Endothelial cell of umbilical vein (primary cell): ENCODE measurements around the gene CD248. TPM values are rescaled to one million over a fixed set of nuclear protein-coding genes. Genes with fewer than 3 reads are reported as not detected.

Source experiments
- BruUV-seq: library from RNA; stranded (reverse); fragments of 400-500 nt; replicated peaks from 2 replicates; lab custom pipeline; 2021; lab: Mats Ljungman, UMichigan
- CTCF ChIA-PET: fragments of 300-600, 350-600 bp; sonication (Branson Sonifier 250); formaldehyde crosslinking; loops from one replicate; lab custom pipeline; 2021; ENCODE audit warnings: antibody characterized with exemption, inconsistent platforms; lab: Charles Lee
- POLR2A ChIA-PET: fragments of 300-600, 350-600 bp; sonication (Branson Sonifier 250); formaldehyde crosslinking; loops from one replicate; lab custom pipeline; 2021; ENCODE audit warnings: antibody characterized with exemption, inconsistent platforms; lab: Charles Lee
- DNase-seq: peaks from one replicate; pipeline ENCODE4 v3.0.0-alpha.2; 2011; ENCODE audit warnings: low read depth, low spot score
- FAIRE-seq: peaks from 2 replicates; lab custom pipeline; 2011; peaks lifted over from hg19 to GRCh38; lab: Jason Lieb, UNC
- H2AFZ ChIP-seq: 2 replicates; pipeline ENCODE4 v1.6.0; 2012; ENCODE audit warnings: low read depth, low read length, control low read depth, inconsistent platforms
- H3K27ac ChIP-seq: 2 replicates; pipeline ENCODE4 v1.5.1; 2011; ENCODE audit warnings: low read depth, mild to moderate bottlenecking, control low read depth, low read length, moderate library complexity; ENCODE audit not compliant: insufficient read depth
- H3K27me3 ChIP-seq, 2 experiments: 2 replicates each; pipeline versions ENCODE4 v1.6.0 to v1.6.1; 2011; ENCODE audit warnings: low read length in 2 of 2, mixed read lengths in 1 of 2; ENCODE audit not compliant: control insufficient read depth in 2 of 2, insufficient read depth in 2 of 2
- H3K36me3 ChIP-seq, 2 experiments: 2 replicates in 1 of 2; 3 replicates in 1 of 2; pipeline ENCODE4 v1.5.1; 2011; ENCODE audit warnings: low read length in 2 of 2, mild to moderate bottlenecking in 1 of 2, moderate library complexity in 1 of 2; ENCODE audit not compliant: control insufficient read depth in 2 of 2, insufficient read depth in 2 of 2; ENCODE audit errors: extremely low read depth in 1 of 2
- H3K4me1 ChIP-seq: 3 replicates; pipeline ENCODE4 v1.5.1; 2011; ENCODE audit warnings: mild to moderate bottlenecking, low read length; ENCODE audit not compliant: control insufficient read depth, insufficient read depth; ENCODE audit errors: extremely low read depth
- H3K4me2 ChIP-seq: 2 replicates; pipeline ENCODE4 v1.6.1; 2011; ENCODE audit warnings: low read length, control low read depth, mixed read lengths; ENCODE audit not compliant: insufficient read depth
- H3K4me3 ChIP-seq, 3 experiments: fragments of 200-600 bp in 1 of 3; sonication (generic), shearing (Covaris generic) in 1 of 3; replicated peaks in 1 of 3; 2 replicates each; pipeline ENCODE4 v1.5.1; 2011 to 2016; ENCODE audit warnings: control low read depth in 3 of 3, low read length in 3 of 3, mild to moderate bottlenecking in 2 of 3, inconsistent platforms in 1 of 3, low read depth in 1 of 3, moderate library complexity in 1 of 3; ENCODE audit not compliant: insufficient read depth in 1 of 3
- H3K79me2 ChIP-seq: 2 replicates; pipeline ENCODE4 v1.6.0; 2012; ENCODE audit warnings: low read length, inconsistent platforms; ENCODE audit not compliant: control insufficient read depth, insufficient read depth
- H3K9ac ChIP-seq: replicated peaks from 2 replicates; pipeline ENCODE3; 2011; ENCODE audit warnings: low read length, control low read depth; ENCODE audit not compliant: insufficient read depth; ENCODE audit errors: extremely low read depth
- H3K9me1 ChIP-seq: replicated peaks from 3 replicates; pipeline ENCODE4 v1.6.0; 2011; ENCODE audit warnings: mild to moderate bottlenecking, low read length; ENCODE audit not compliant: control insufficient read depth, insufficient read depth; ENCODE audit errors: extremely low read depth
- H3K9me3 ChIP-seq: replicated peaks from 2 replicates; pipeline ENCODE4 v1.5.1; 2012; ENCODE audit warnings: low read length, inconsistent platforms; ENCODE audit not compliant: control insufficient read depth, insufficient read depth
- H4K20me1 ChIP-seq: replicated peaks from 2 replicates; pipeline ENCODE3; 2011; ENCODE audit warnings: mild to moderate bottlenecking, low read length; ENCODE audit not compliant: control insufficient read depth, insufficient read depth; ENCODE audit errors: extremely low read depth
- CTCF ChIP-seq, 2 donors: IDR thresholded peaks; 1 replicate in 1 of 2; 2 replicates in 1 of 2; pipeline ENCODE4 v1.5.1; 2011; ENCODE audit warnings: low read length in 2 of 2, mild to moderate bottlenecking in 2 of 2, moderate library complexity in 2 of 2, control low read depth in 1 of 2, inconsistent platforms in 1 of 2, low read depth in 1 of 2; ENCODE audit not compliant: insufficient read depth in 1 of 2; ENCODE audit errors: extremely low read depth in 1 of 2
- EZH2 ChIP-seq: IDR thresholded peaks from 2 replicates; pipeline ENCODE4 v1.6.1; 2012; ENCODE audit warnings: borderline replicate concordance, low read depth, mild to moderate bottlenecking, moderate library complexity, low read length, inconsistent platforms; ENCODE audit not compliant: severe bottlenecking
- FOS ChIP-seq: IDR thresholded peaks from 2 replicates; pipeline ENCODE4 v1.6.1; 2011; ENCODE audit warnings: mild to moderate bottlenecking, low read length, moderate library complexity, borderline replicate concordance; ENCODE audit not compliant: insufficient read depth
- GATA2 ChIP-seq: IDR thresholded peaks from 2 replicates; pipeline ENCODE4 v1.7.0; 2011; ENCODE audit warnings: low read depth, mild to moderate bottlenecking, moderate library complexity, mixed read lengths, low read length; ENCODE audit not compliant: insufficient read length, insufficient read depth
- JUN ChIP-seq: IDR thresholded peaks from 2 replicates; pipeline ENCODE4 v1.6.1; 2011; ENCODE audit warnings: borderline replicate concordance, low read depth; ENCODE audit not compliant: insufficient read length, insufficient read depth
- MAX ChIP-seq: IDR thresholded peaks from 2 replicates; pipeline ENCODE4 v1.6.1; 2011; ENCODE audit not compliant: insufficient read depth, insufficient read length
- MYC ChIP-seq: IDR thresholded peaks from one replicate; pipeline ENCODE4 v1.6.1; 2011; ENCODE audit warnings: mild to moderate bottlenecking, low read depth, low read length
- POLR2A ChIP-seq: IDR thresholded peaks from 2 replicates; pipeline ENCODE4 v1.6.1; 2012; ENCODE audit warnings: low read depth, mild to moderate bottlenecking, control low read depth, low read length
- POLR2AphosphoS5 ChIP-seq: IDR thresholded peaks from 2 replicates; pipeline ENCODE4 v1.6.1; 2012; ENCODE audit warnings: low read depth, mild to moderate bottlenecking, control low read depth, low read length, moderate library complexity; ENCODE audit not compliant: insufficient read depth
- dilution Hi-C: fragments of 300-500 bp; cut with MboI; formaldehyde crosslinking; loops from one replicate; pipeline ENCODE4 v1.15.0; 2019; ENCODE audit warnings: low sequenced_read_pairs; ENCODE audit not compliant: extremely low pct_ligation_motif_present
- intact Hi-C: fragments of 100-400 bp; cut with micrococcal nuclease; formaldehyde crosslinking; loops from one replicate; pipeline ENCODE4 v1.10.0; 2022
- polyA plus RNA-seq, 4 experiments: library from polyadenylated mRNA; depleted of rRNA in 3 of 4; stranded (reverse) in 3 of 4; unstranded in 1 of 4; fragments of >200 nt; gene quantifications; 2 replicates each; pipeline versions ENCODE4 v1.2.1 to v1.2.3, GENCODE V29; 2011 to 2012; ENCODE audit warnings: missing spikeins in 1 of 4
- total RNA-seq: library from RNA; stranded (reverse); gene quantifications from 2 replicates; pipeline ENCODE4 v1.2.3, GENCODE V29; 2021

CD248 gene
- total and polyA plus RNA-seq, 2 donors (not counting 3 experiments of a cell fraction or from before 2014, with no cell fraction given) = 0.10 TPM; not detected in 1

DNA sequence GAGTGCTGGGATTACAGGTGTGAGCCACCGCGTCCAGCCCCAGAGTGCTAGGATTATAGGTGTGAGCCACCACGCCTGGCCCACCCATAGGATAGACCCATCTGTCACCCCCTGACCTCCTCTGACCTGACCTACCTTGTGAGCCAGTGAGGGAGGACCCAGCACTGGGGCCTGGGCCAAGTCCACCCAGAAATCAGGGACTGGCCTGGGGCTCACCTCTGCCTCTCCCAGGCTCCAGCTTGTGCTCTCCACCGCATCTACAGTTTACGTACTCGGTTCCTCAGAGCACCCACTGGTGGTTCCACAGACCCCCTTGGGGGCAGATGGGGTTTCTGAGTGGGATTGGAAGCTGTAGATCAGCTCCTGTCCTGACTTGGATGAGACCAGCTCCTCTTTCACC, 48.3 kb upstream of the CD248 start:
- H3K4me2 ChIP-seq = no peak overlapping the region
- dilution Hi-C loops (no loop called here), intact Hi-C loops (no loop called here)
- FAIRE-seq = no peak
- POLR2A ChIA-PET = no interaction called here
- no peak overlapping the region for H3K27ac ChIP-seq
- H3K4me1 ChIP-seq = no peaks in the 10 kb centered on the region
- H3K9ac ChIP-seq = no peak overlapping the region
- TF ChIP-seq EZH2 (no peak), MYC (no peak), FOS (no peak), JUN (no peak), MAX (no peak), POLR2A (no peak), GATA2 (no peak), POLR2AphosphoS5 (no peak), CTCF (IDR thresholded peaks at IDR 0.05; ENCODE audit: extremely low read depth in 1 of 2, insufficient read depth in 1 of 2, low read depth in 1 of 2, low read length in 2 of 2) (no peak)
- H3K9me1 ChIP-seq = no peaks in the 10 kb centered on the region
- DNase-seq = no peak
- no peaks in the 10 kb centered on the region for H3K27me3 ChIP-seq
- no peaks in the 10 kb centered on the region for H3K79me2 ChIP-seq
- H2AFZ ChIP-seq = no peak overlapping the region
- H3K36me3 ChIP-seq = no peaks in the 10 kb centered on the region
- no TSS peak for BruUV-seq
- no peaks in the 10 kb centered on the region for H4K20me1 ChIP-seq
- CTCF ChIA-PET = interaction anchor here (0.8 to 1.4 kb wide), 3 partner anchors 9 to 24 kb away, joined by 3 to 4 read pairs (median 3); no protein-coding TSS in a partner anchor
- H3K9me3 ChIP-seq = no peaks in the 10 kb centered on the region
- no peak overlapping the region for H3K4me3 ChIP-seq
